ENCODE data around the gene RPL37. TPM values are rescaled to one million over a fixed set of nuclear protein-coding genes. Genes with fewer than 3 reads are reported as not detected.

RPL37 gene
- total and polyA plus RNA-seq, 9 of the 15 experiments (the other 6 are each of a cell fraction or from before 2014, with no cell fraction given): 2,342 to 7,963 (median 4,091) TPM

- TF ChIP-seq ZNF277 (CRISPR knock-in tag; IDR thresholded peaks at IDR 0.05; ENCODE audit: borderline replicate concordance) (no peak), PCBP2 (IDR thresholded peaks at IDR 0.05; ENCODE audit: low read depth, low read length, poor library complexity, severe bottlenecking) (no peak), ETV1 (tag; conservative IDR thresholded peaks at IDR 0.05; ENCODE audit: low read depth) (peak; percentile 47; the same call in 1 of the 2 replicates), CREB3 (tag; conservative IDR thresholded peaks at IDR 0.05; ENCODE audit: low read depth) (peak; percentile 84), KLF1 (tag; IDR thresholded peaks at IDR 0.05) (no peak), SMAD4 (CRISPR knock-in tag; conservative IDR thresholded peaks at IDR 0.05) (peak; percentile 65), THRA (IDR thresholded peaks at IDR 0.05) (no peak), MBD1 (CRISPR knock-in tag; IDR thresholded peaks at IDR 0.05) (no peak), ZNF780A (CRISPR knock-in tag; IDR thresholded peaks at IDR 0.05) (no peak), THRAP3 (IDR thresholded peaks at IDR 0.05; ENCODE audit: borderline replicate concordance) (peak; percentile 86), NFIC (IDR thresholded peaks at IDR 0.05) (peak; percentile 93), THAP12 (CRISPR knock-in tag; IDR thresholded peaks at IDR 0.05) (no peak), GTF2A2 (tag; IDR thresholded peaks at IDR 0.05) (no peak), VEZF1 (CRISPR knock-in tag; IDR thresholded peaks at IDR 0.05) (peak; percentile 56; the same call in 1 of the 2 replicates)
These were observed 33.1 kb downstream of the RPL37 start (continued) for GRCh38 chr5:40801771-40802562.
